NCI-H226 (cell line): ENCODE data around the gene CELF4.

Experiments used
- DNase-seq: peaks from one replicate; pipeline ENCODE4 v3.0.0-alpha.2; 2015

The CELF4 gene

DNA sequence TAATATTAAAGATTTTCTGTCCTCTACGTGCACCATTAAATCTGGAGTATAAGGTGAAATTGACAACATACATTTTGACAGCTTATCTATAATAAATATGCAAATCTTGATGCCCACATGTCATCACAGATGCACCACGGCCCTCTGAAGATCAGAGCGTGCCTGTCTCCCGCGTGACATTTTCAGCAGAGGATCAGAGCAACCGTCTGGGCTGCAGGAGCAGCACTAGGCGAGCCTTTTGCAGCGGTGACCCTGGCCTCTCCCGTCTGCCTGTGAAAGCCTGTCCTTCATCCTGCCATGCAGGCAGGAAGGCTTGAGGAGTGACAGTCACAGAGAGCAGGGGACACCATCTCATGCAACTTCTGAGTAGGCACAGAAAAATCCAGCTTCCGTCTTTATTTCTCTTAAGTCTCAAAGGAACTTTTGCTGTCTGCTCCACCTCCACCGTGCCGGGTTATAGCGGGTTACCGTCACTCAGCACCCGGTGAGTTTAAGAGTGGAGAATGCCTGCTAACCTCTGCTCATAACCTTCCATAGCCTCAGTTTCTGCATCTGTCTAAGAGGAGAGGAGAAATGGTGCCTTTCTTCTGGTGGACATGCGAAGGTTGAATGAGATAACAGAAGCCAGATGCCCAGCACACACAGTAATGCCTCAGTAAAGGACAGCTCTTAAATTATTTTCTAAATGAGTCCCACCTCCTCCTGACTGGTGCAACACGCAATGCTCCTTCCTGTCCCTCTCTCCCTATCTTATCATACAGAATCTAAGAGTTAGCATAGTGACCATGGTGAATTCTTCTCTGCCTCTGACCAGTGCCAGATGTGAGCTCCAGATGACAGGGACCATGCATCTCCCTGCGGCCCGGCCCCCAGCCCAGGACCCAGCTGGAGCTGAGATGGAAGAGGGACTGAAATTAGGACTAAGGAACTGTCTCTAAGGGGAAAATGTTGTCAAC lies 43.8 kb downstream of the CELF4 start:
- DNase-seq: no peak

DNA sequence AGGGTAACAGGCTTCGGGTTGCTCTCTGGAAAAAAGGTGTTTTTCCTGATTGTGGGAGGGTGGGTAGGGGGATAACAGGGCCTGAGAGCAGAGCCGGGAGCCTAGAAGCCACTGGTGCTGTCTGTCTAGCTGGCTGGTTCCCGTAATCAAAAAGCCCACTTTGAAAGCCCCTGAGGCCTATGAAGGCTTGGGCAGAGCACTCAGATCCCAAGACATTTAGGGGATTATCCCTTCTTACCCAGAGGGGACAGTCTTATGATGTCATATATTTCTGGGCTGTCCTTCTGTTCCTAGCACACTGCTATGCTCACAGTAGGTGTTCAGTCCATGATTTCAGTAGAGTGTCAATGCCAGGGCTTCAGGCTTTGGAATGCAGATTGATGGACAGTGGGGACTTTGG lies 45.1 kb downstream of the CELF4 start:
- DNase-seq: no peak

DNA sequence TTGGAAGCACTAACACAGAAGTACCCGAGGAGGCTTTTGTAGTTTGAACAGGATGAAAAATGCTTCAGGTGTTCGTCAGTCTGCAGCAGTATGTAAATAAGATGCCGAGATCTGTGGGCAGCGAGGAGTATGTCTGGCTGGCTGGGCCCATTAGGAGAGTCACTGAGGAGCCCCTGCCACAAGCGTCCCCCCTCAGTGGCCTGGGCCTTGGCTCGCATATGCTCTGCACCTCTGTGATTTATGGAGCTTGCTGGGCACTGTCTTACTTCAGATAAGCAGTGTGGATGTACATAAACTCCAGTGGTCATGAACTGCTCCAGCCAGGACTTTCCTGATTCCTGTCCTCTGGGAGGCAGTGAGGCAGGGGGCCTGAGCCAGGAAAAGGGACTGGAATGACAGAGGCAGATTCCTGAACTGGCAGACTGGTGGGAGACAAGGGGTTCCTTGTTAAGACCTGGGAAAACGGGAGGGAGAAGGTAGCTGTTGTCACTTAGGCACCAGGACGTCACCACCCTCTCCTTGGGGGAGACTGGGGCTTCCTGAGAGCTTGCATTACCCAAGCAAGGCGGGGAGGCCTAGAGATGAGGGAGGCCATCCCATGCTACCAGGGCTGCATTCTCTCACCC lies 46.0 kb downstream of the CELF4 start:
- no peak for DNase-seq

DNA sequence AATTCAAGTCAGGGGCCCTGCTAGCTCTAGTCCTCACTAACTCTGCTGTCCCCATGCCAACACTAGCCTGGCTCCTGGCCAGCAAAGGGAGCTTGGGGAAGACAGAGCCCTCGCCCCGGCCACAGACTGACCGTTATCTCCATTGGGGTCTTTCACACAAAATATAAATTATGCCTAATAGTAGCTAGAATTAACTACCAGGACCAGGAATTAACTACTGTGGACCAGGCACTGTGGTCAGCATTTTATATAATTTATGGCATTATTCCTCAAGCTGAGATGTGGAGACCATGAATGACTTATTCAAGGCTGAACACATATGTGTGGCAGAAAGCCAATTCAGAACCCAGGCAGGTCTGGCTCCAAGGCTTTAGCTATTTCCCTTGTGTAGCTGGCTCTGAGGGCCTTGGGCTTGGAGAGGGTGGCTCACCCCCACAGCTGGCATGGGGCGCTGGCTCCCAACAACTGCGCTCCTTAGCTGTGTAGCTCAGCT lies 49.2 kb downstream of the CELF4 start:
- no peak for DNase-seq

DNA sequence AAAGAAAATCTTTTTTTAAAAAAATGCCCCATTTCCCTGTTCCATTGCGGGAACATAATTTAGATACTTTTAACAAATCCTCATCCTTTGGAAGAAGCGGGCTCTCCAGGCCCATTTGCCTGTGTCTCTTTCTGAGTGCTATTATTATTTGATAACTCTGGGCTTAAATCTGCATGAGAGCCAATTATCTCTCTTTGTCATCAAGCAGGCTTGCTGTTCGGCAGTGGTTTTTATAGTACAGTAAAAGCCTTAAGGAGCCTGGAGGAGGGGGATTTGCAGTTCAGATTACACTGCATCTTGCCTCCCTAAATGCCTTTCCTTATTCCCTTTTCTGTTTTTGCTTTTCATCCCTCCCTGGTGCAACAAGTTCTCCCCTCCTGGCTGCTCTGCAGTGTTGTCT lies 50.6 kb downstream of the CELF4 start:
- no peak for DNase-seq

DNA sequence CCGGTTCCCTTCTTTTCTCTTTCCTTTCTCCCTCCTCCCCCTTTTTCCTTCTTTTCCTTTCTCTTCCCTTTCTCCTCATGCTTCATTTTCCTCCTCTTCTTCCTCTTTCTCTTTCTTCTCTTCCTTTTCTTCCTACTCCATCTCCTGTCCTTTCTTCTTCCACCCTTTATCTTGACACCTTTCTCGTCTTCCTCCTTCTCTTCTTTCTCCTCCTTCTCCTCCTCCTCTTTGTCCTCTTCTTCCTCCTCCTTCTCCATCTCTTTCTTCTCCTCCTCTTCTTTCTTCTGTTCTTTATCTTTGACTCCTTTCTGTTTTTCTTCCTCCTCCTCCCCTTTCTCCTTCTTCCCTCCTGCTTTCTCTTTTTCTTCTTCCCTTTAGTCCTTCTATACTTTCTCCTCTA lies 53.2 kb downstream of the CELF4 start:
- DNase-seq: no peak

DNA sequence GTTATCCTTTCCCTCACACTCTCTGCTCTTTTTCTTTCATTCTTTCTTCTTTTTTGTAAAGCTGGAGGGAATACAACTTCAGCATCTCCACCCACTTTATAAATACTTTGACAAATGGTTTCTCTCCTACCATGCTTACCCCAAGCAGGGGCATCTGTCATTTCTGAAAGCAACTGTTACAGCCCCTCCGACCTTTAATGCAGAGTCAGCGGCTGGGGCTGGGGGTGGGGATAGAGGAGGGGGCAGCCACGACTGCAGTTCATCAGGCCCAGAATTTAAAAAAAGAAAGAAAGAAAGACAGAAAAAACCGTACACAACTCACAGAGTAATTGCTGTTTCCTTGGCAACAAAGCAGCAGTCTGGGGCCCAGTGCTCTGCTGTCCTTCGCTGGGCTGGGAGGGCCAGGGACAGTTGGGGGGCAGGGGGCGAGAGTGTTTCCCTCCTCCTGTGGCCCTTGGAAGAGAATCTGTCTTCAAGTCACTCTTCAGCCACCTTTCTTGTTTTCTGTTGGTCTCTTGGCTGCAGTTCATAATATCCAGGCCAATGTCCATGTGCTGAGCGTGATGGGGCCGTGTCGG lies 53.8 kb downstream of the CELF4 start:
- DNase-seq: no peak

DNA sequence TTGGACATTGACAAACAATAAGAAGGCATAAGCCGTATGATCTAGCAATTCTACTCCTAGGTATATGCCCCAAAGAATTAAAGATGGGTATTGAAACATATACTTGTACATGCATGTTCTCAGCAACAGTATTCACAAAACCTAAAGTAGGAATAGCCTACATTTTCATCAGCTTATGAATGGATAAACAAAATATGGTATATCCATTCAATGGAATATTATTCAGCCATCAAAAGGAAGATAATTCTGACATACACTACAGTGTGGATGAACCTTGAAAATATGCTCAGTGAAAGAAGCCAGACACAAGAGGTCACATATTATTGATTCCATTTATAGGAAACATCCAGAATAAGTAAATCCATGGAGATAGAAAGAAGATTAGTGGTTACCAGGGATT lies 56.0 kb downstream of the CELF4 start:
- DNase-seq: no peak

DNA sequence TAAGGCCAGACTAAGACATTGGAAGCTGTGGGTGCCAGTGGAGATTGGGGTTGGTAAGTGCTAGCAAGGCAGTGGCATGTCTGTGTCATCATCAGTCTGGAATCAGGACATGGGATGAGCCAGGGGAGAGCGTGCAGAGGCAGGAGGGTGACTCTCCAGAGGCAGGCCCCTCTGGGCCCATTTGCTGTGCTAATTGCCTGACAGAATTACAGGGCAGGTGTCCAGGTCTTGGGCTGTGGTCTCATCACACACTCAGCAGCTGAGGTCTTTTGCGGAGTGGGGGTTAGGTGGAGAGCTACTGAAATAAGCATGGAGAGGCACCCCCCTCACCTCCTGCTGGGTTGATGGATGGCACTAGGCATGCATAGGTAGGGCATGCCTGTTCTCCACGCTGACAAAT lies 57.4 kb downstream of the CELF4 start:
- DNase-seq: no peak

DNA sequence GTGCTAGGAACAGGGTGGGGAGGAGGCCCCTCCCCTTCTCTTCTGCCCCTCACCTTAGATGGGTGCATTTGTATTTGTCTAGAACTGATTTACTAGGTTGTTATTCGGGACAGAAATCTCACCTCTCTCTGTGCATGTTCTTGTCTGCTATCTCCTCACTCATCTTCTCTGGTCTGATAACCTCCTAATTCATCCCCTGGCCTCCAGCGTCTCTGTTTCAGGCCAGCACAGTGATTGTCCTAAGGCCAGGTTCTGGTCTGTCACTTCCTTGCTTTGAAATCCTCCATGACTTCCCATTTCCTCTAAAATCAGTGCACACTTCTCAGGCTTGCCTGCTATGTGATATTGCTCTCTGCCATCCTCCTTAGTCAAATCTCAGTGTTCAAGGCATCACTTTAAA lies 58.4 kb downstream of the CELF4 start:
- DNase-seq: no peak

DNA sequence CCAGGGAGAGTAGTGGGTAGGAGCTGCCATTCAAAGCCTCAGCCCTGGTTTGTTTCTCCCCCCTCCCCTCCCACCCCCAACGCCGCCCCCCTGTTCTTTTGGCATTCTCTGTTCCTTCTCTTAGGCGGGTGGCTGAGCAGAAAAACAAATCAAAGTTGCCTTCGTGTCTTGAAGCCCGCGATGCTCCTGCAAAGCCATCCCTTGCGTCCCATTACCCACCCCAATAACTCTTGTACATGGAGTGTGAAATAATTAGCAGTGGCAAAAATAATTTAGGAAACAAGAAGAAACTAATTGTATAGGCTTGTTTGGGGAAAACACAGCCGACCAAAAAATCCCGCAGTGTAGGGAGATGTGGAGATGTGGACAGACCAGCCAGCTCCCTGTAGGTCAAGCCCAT lies 59.6 kb downstream of the CELF4 start:
- DNase-seq: no peak

DNA sequence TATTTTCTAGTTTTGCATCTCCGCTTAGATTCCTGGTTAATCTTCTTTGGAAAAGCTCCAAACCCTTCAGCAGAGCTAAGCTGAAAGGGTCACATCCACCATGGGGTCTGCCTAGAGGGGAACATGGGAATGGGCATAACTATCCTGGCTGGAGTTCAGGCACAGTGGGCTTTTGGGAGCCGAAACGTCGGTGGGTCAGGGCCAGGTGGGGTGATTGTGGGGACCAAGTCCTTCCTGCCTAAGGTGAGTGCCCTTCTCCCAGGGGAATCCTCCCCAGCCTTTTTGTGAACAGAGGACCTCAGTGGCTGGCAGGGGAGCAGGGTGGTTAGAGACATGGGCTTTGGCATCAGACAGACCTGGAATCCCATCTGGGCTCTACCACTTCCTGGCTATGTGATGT lies 60.3 kb downstream of the CELF4 start:
- DNase-seq: no peak

DNA sequence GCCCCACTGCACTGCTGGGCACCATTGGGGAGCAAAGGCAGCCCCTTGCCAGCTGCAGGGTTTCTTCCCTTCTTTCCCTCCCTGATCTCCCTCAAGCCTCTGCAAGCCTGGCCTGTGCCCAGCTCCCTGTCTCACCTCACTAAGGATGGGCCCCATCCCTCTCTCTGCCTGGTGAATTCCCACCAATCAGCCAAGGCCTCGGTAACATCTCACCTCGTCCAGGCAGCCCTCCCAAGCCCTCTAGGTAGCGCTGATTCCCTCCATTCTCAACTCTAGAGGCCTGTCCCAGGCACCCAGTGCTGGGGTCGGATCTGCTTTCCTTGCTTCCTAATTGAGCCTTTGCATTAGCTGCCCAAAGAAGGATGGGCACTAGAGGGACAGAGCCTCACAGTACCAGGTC lies 63.0 kb downstream of the CELF4 start:
- DNase-seq: no peak

DNA sequence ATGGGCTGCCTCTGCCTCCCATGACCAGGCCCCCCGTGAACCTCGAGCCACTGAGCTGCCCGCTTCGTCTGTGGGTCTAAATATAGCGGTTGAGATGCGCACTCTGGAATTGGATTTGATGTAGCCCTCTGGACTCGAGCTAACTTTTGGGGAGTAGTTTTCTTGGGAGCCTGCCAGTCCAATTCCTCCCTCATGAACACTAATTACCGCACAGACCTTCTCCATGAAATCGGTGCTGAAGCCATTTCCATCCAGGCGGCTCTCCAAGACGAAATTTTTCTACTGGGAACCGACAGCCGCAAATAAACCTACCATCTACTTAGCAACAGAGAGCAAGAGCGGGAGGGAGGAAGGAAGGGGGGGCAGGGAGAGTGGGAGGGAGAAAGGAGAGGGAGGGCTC lies 63.6 kb downstream of the CELF4 start:
- no peak for DNase-seq

DNA sequence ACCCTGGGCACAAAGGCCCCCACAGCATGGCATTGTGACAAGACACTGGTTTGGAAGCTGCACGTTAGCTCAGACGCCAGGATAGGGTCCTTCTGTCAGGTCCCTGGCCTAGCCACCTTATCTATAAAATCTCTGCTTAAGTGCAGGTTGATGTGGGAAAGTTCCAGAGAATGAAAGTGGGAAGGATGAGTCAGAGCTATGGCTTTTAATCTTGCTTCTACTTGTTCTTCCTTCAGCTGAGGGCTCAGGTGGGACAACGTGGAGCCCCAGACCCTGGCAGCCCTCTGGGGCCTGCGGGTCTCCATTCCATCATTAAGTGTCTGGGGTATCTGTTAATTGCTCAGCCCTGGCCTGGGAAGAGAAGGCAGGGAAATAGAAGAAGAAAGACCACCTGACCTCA lies 64.5 kb downstream of the CELF4 start:
- DNase-seq: no peak

DNA sequence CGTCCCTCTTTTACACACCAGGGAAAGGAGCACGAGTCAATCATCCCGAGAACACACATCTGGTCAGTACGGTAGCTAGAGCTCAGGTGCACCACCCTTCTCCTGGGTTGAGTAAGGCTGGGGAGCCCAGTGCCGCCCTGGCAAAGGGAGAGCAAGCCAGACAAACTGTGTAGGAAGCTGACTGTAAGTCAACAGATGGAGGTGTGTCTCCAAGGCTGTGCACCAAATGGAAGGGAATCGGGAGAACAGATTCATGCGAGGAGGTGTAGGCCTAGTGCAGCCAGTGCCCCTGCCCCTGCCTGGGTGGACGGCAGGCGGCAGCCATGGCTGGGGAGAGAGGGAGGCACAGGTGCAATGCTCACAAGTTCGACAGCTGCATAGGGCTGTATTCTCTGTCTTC lies 65.7 kb downstream of the CELF4 start:
- no peak for DNase-seq

DNA sequence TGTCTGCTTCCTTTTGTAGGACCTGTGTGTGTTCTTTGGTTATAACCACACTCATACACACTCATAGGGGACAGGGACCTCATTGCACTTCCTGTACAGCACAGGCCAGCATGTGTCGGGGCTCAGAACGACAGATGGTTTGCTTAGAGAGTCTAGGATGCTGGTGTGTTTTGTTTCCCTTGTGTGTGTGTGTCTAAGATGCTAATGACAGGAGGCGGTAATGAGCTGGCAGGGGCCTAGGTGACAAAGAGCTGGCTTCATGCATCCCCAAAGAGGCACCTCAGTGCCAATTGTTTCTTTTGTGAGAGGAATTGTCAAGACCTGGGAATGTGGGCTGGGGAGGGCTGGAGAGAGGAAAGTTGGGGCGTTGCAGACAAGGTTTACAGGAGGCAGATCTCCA lies 66.6 kb downstream of the CELF4 start:
- DNase-seq: no peak

DNA sequence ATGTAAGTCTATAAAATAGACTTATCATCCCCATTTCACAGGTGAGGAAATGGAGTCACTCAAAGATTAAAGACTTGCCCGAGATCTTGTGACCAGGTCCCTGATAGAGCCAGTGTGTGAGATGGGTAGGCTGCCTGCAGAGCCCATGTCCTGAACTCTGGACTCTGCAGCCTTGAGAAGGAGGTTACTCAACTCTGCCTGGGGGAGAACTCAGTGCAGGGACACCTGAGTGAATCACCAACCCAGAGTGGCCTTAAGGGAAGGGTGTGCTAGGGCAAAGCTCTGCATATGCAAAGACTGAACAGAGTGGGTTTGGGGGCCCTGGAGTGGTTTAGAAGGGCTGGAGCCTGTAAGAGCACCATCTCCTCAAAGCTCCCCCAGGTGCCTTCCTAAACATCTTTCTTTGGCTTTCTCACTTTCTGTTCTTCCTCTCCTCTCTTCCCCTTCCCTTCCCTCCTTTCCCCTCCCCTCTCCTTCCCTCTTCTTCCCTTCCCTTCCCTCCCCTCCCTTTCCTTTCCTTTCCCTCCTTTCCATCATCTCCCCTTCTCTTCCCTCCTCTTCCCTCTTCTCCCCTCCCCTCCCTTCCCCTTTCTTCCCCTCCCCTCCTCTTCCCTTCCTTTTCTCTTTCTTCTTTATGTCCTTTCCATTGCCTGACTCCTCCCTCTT lies 67.6 kb downstream of the CELF4 start:
- DNase-seq: no peak

DNA sequence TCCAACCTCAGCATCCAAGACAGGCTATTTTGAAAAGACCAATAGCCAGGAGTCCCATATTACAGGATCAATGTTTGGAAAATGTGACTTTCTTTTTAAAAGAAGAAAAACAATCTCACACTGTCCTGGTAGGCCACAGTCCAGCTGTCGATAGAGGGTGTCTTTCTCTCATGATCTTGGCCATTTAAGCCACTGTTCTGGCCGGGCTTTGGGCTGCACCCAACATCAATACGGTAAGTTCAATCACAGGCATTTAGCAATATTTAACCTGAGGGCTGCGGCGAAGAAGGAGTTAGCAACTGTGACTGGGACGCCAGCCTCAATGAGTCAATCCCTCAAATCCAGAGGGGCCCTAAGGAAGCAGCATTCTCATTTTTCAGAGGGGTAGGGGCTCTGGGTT lies 69.0 kb downstream of the CELF4 start:
- DNase-seq: no peak

DNA sequence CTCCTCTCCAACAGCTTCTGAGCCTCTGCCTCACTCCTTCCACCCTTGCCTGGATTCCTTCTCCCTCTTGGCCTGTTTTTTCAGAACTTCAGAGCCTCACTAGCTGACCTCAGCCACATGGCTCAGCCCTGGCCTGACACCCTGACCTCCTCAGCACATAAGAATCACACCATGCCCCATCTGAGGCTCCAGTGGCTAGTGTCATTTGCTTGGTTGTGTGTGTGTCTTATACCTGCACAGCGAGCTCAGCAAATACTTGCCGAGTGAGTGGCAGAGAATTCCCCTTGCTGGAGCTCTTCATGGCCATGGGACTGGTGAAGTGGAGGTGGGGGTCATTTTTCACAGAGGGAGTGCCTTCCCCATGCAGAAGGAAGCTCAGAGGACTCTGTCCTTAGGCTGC lies 70.2 kb downstream of the CELF4 start:
- no peak for DNase-seq

DNA sequence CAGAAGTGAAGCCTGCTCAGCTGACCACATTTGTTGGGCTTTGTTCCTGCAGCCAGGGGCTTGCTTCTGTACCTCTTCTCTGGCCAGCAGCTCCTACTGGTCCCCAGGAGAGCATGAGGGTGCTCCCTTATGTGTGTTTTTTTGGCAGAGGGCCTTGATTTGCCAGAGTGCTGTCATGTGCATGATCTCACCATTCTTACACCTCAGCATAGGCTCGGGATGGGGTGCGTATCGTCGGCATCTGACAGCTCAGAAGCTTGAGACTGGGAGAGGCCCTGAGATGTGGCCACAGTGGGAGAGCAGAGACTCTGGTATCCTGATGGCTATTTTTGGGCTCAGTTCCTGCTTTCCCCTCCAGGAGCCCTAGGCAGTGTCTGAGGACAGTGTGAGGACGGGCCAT lies 71.2 kb downstream of the CELF4 start:
- DNase-seq: no peak

DNA sequence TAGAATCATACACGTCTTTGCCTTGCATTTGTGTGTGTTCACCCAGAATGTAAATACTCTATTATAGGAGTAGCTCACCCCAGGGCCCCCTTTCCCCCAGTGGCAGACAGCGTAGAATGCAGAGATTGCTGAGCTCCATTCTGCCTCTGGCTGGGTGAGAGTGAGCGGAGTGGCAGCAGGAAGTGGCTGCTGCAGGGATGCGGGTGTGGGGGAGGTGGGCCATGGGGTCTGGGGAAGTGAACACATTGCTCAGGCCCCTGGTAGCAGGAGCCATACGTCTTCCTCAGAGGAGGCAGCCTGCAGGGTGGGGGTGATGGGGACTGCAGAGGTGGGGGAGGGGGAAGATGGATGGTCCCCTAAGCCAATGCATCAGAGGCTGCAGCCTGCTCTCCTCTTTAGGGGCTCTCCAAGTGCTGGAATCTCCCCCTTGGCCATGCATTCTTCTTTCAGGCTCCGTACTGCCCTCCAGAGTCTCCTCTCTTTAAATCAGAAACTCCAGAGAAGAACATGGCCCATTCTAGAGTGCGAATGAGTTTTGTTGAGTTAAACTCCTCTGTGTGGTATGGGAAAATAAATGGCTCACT lies 72.2 kb downstream of the CELF4 start:
- DNase-seq: no peak

DNA sequence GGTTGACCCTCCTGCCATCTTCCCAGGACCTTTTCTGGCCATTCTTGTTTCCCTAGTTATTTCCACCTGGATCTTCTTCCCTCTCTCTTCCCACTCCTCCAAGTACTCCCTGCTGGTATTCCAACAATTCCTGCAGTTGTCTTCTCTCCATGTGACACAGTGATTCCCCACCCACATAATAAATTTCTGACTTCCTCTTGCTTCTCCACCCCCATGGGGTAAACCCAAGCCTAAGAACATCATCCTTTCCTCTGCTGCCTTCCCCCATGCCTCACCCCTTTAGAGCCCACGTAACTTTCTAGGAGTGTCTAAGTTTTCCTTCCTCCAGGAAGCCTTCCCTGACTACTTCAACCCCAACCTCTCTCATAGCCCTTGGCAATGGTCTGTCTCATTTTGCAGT lies 72.6 kb downstream of the CELF4 start:
- no peak for DNase-seq
